Retinal pigment epithelial cell (primary cell): ENCODE data around the gene MYLK4.
A peak's percentile ranks its signal among the peaks of the same experiment; 100 is the strongest.

ENCODE experiments used
- DNase-seq: peaks from one replicate; pipeline ENCODE4 v3.0.0-alpha.2; 2010; ENCODE audit warnings: low read depth
- H3K4me3 ChIP-seq: 2 replicates; pipeline ENCODE4 v1.5.1; 2011; ENCODE audit warnings: mild to moderate bottlenecking, low read length, control low read depth, moderate library complexity
- CTCF ChIP-seq: conservative IDR thresholded peaks from 2 replicates; pipeline ENCODE4 v1.5.1; 2011; ENCODE audit warnings: low read depth, low read length, control low read depth, inconsistent platforms

MYLK4 gene

DNA sequence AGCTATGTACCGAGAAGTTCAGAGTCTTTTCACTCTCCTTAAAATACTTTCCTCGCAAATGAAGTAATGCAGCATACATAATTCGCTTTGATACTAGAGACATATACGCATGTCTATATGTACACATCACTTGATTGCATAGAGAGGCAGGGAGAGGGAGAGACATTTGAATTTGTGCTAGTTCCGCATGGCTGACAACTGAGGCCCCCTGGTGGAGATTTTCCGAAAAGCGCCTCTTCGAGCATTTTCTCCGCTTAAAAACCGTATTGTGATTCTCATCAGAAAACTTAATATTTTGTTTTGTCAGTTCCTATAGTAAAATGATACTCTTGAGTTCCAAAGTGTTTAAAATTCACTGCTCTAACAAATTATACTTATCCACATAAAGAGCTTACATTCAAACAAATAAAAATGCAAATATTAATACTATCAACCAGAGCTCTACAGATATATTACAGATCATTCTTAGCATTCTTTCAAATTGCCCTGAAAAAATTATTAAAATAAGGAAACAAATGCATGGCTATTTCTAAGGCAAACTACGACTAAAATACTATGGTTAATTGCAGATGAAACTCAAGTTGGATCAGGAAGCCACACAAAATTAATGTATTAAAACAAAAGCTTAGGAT lies 637 bp downstream of the MYLK4 start:
- no peak overlapping the region for H3K4me3 ChIP-seq
- DNase-seq: no peak
- TF ChIP-seq CTCF: peak; percentile 85

- no peak for DNase-seq
- no peak for TF ChIP-seq CTCF
- H3K4me3 ChIP-seq: no peak overlapping the region
Measured at GRCh38 chr6:2748183-2748582, 2.5 kb downstream of the MYLK4 start.

DNA sequence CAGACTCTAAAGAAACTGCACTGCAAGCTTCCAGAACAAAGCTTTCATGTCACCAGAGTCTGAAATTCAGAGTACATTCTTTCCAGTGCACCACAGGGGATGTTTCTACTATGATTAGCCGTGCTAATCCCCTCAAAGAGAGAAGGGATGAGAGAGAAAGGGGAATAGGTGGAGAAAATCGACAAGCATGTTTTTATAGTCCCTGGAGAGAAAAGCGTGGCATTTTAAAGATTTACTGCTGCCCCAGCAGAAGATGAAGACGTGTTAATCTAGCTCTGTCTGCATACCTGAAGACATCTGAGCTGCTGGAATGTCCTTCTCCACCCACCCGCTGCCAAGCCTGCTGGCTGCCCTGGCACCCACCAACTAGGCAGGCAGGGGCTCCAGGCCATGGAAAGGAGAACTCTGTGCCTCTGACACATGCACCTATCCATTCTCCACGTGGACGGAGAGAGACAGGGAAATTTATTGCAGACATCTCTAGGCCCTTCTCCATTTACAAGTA lies 4.1 kb downstream of the MYLK4 start:
- no peak for DNase-seq
- TF ChIP-seq CTCF: no peak
- no peak overlapping the region for H3K4me3 ChIP-seq

- TF ChIP-seq CTCF: no peak
- DNase-seq: no peak
- no peak overlapping the region for H3K4me3 ChIP-seq
Measured at GRCh38 chr6:2745246-2745645, 5.5 kb downstream of the MYLK4 start.

GRCh38 chr6:2744778-2745177 lies 5.9 kb downstream of the MYLK4 start:
- no peak overlapping the region for H3K4me3 ChIP-seq
- no peak for DNase-seq
- no peak for TF ChIP-seq CTCF

DNA sequence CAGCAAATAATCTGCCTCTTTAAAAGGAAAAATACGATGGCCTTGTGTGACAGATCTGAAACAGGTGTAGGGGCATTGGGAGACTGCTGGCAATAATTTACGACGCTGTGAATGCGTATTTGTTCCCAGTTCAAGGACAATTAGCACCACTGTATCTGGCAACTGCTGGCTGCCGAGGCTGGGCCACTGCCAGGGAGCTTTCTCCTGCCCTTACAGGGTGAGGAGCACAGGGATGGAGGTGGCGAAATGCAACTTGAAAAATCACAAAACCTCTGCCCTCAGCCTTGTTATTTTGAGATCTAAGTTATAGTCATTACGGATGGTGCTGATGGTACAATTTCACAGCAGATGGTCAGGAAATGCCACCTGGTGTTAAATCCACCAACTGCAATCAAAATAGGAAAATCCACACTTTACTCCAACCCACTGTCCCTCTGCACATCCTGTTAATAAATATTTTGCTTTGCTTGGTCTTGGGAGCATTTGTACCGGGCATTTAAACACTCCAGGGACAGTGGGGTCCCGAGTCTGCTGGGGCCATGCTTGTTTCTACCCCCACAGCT lies 6.4 kb downstream of the MYLK4 start:
- no peak for DNase-seq
- peak; percentile 31 for TF ChIP-seq CTCF
- no peak overlapping the region for H3K4me3 ChIP-seq
